Activated CD4-positive, alpha-beta T cell treated with anti-CD3 and anti-CD28 coated beads for 36 hours (primary cell): ENCODE results near the gene CUL1. TPM values are rescaled to one million over a fixed set of nuclear protein-coding genes. Genes with fewer than 3 reads are reported as not detected.

Experiments
- ATAC-seq: fragments of 200-7000 bp; cut with Tn5 transposase; one replicate; pipeline ENCODE4 v1.10.0; 2021; ENCODE audit warnings: mild to moderate bottlenecking, moderate library complexity
- CTCF ChIA-PET: fragments of 350-600 bp; sonication (Branson Sonifier 250); formaldehyde crosslinking; loops from one replicate; lab custom pipeline; 2021; ENCODE audit warnings: antibody characterized with exemption; lab: Charles Lee
- POLR2A ChIA-PET: fragments of 350-600 bp; sonication (Branson Sonifier 250); formaldehyde crosslinking; loops from one replicate; lab custom pipeline; 2021; ENCODE audit warnings: antibody characterized with exemption, inconsistent platforms; lab: Charles Lee
- DNase-seq: peaks from one replicate; pipeline ENCODE4 v3.0.0-alpha.2; 2020
- H3K27ac Mint-ChIP-seq: one replicate; pipeline ENCODE4 v1.8.0; 2021; ENCODE audit warnings: mixed read lengths
- H3K27me3 Mint-ChIP-seq: one replicate; pipeline ENCODE4 v1.8.0; 2021; ENCODE audit warnings: mixed read lengths
- H3K36me3 Mint-ChIP-seq: one replicate; pipeline ENCODE4 v1.8.0; 2021; ENCODE audit warnings: low read depth, mixed read lengths
- H3K4me1 Mint-ChIP-seq: one replicate; pipeline ENCODE4 v1.8.0; 2021; ENCODE audit warnings: mixed read lengths
- H3K4me3 Mint-ChIP-seq: one replicate; pipeline ENCODE4 v1.8.0; 2021; ENCODE audit warnings: mild to moderate bottlenecking, moderate library complexity, mixed read lengths
- H3K9me3 Mint-ChIP-seq: one replicate; pipeline ENCODE4 v1.8.0; 2021; ENCODE audit warnings: low read depth, mixed read lengths
- intact Hi-C, 2 experiments: fragments of 100-400 bp; cut with DNase I in 1 of 2; cut with micrococcal nuclease in 1 of 2; formaldehyde crosslinking; loops; one replicate each; pipeline versions ENCODE4 v1.14.2 to v1.15.1; 2022 to 2024; cut with DNase I, micrococcal nuclease
- total RNA-seq, 2 experiments: library from RNA; stranded (reverse); gene quantifications; one replicate each; pipeline ENCODE4 v1.2.3, GENCODE V29; 2021

CUL1 gene
- total RNA-seq, 2 experiments from 2014 or later, result 72.7 to 76.7 TPM

DNA sequence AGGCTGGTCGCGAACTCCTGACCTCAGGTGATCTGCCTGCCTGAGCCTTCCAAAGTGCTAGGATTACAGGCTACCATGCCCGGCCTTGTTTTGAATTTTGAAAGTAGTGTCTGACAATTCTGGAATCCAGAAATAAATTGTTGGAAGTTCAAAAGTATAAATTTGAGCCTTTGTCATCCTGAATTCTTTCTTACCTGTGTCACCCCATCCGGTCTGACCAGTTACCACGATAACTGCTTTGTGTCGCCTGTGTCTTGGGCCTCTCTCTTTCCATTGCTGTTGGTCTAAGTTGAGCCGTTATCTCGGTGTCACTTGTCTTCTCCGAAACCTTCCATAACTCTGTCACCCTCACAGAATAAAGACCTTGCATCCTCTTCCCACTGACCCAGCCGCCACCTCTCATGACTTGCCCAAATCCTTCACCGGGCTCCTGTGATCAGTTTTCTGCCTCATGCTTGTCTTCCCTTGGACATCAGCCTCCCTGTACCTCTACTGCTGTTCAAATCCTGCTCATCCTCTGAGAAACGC is 18.6 kb downstream of the CUL1 start:
- ChIA-PET POLR2A (no interaction called here), CTCF (no interaction called here)
- Mint-ChIP-seq H3K27ac (no peak overlapping the region), H3K36me3 (peaks cover 19% of the 10 kb centered on the region), H3K9me3 (no peaks in the 10 kb centered on the region), H3K4me1 (peaks cover 80% of the 10 kb centered on the region), H3K27me3 (no peaks in the 10 kb centered on the region), H3K4me3 (no peak overlapping the region)
- intact Hi-C loops, result no loop called here
- no peak for DNase-seq
- ATAC-seq, result no peak

DNA sequence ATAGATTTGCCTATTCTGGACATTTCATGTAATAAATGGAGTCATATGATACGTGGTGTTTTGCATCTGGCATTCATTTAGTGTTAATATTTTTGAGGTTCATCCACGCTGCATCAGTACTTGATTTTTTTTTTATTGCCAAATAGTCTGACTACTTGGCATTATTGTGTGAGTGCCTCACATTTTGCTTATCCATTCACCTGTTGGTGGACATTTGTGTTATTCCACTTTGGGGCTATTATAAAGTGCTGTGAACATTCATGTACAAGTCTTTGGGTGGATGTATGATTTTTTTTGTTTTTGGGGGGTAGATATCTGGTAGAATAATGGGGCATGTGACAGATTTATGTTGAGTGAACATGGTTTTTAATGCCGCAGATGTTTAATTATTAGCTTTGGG is 19.7 kb downstream of the CUL1 start:
- peaks cover 13% of the 10 kb centered on the region for H3K36me3 Mint-ChIP-seq
- H3K4me1 Mint-ChIP-seq, result peaks cover 79% of the 10 kb centered on the region
- no peak overlapping the region for H3K4me3 Mint-ChIP-seq
- no peaks in the 10 kb centered on the region for H3K27me3 Mint-ChIP-seq
- POLR2A ChIA-PET, result interaction anchor here (0.7 kb wide), 1 partner anchor 306 kb away, joined by 3 read pairs; no protein-coding TSS in a partner anchor
- CTCF ChIA-PET, result interaction anchor here (1.2 to 1.5 kb wide), 3 partner anchors 9 to 143 kb away, joined by 3 to 4 read pairs (median 3); no protein-coding TSS in a partner anchor
- H3K9me3 Mint-ChIP-seq, result no peaks in the 10 kb centered on the region
- no peak for ATAC-seq
- no peak overlapping the region for H3K27ac Mint-ChIP-seq
- DNase-seq, result no peak
- intact Hi-C loops, result no loop called here

DNA sequence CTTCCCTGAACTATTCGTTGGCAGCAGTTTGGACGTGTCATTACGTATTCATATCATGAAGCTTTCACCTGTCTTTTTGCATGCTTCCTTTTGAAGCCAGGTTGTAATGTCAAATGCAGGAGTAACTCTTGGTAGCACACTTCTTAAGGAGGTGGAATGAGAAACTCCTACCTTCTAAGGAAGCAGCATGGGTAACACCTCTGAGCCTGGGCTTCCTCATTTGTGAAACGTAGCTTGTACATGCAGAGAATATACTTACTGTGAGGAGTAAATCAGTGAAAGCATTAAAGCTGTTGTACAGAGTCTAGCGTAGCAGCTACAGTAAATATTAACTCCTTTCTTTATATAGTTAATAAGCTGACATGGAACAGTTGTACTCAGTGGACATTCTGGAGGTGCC is 21.1 kb downstream of the CUL1 start:
- Mint-ChIP-seq H3K4me3 (no peak overlapping the region), H3K36me3 (peaks cover 12% of the 10 kb centered on the region), H3K27me3 (no peaks in the 10 kb centered on the region), H3K27ac (no peak overlapping the region), H3K4me1 (peaks cover 80% of the 10 kb centered on the region), H3K9me3 (no peaks in the 10 kb centered on the region)
- no peak for ATAC-seq
- no peak for DNase-seq
- intact Hi-C loops, result no loop called here
- ChIA-PET POLR2A (no interaction called here), CTCF (interaction anchor here (0.9 to 1.8 kb wide), 8 partner anchors 9 to 144 kb away, joined by 3 to 6 read pairs (median 3); no protein-coding TSS in a partner anchor)

DNA sequence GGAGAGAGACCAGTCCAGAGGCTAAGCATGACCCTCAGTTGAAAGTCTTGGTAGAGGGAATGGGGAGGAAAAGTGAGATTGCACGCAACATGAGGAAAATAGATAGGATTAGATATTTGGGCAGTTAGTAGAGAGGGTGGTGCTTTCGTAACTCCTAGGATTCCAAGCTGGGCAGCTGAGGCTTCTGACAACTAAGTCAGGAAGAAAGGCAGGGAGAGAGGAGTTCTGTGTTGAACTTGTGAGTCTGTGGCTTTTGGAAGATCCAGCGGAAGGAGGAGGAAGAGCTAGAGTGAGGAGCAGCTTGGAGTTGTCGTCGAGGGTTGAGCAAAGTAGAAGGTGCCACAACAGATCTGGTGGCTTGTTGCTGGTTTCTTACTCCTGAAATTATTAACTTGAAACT is 21.8 kb downstream of the CUL1 start:
- intact Hi-C loops, result no loop called here
- POLR2A ChIA-PET, result interaction anchor here (1.2 kb wide), 1 partner anchor 20 kb away, joined by 6 read pairs; no protein-coding TSS in a partner anchor
- Mint-ChIP-seq H3K4me3 (no peak overlapping the region), H3K4me1 (peaks cover 80% of the 10 kb centered on the region), H3K27ac (no peak overlapping the region), H3K9me3 (no peaks in the 10 kb centered on the region), H3K36me3 (peaks cover 12% of the 10 kb centered on the region), H3K27me3 (no peaks in the 10 kb centered on the region)
- ATAC-seq, result no peak
- DNase-seq, result no peak
- CTCF ChIA-PET, result interaction anchor here (0.7 to 1.8 kb wide), 9 partner anchors 9 to 145 kb away, joined by 3 to 7 read pairs (median 3); no protein-coding TSS in a partner anchor

DNA sequence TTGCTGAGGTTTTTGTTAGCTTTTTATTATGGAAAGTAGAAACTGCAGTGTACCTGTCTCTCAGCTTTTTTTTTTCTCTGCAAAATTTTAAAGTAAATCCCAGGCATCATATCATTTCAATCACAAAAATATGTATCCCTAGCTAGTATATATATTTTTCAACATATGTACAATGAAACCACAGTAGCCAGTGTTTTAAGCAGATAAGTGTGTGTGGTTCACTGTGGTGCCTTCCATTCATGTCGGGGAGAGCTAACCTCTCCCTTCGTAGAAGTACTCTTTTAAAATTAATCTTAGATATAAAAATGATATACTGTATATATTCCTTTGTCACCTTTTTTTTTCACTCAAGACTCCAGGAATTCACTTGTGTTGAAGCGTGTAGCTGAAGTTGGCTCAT is 22.7 kb downstream of the CUL1 start:
- intact Hi-C loops, result no loop called here
- ATAC-seq, result no peak
- no peaks in the 10 kb centered on the region for H3K27me3 Mint-ChIP-seq
- H3K4me3 Mint-ChIP-seq, result no peak overlapping the region
- peaks cover 85% of the 10 kb centered on the region for H3K4me1 Mint-ChIP-seq
- POLR2A ChIA-PET, result interaction anchor here (0.6 to 1.2 kb wide), 5 partner anchors 9 to 259 kb away, joined by 3 to 6 read pairs (median 4); no protein-coding TSS in a partner anchor
- peaks cover 10% of the 10 kb centered on the region for H3K36me3 Mint-ChIP-seq
- CTCF ChIA-PET, result interaction anchor here (0.6 to 1.8 kb wide), 8 partner anchors 8 to 266 kb away, joined by 3 to 7 read pairs (median 4); no protein-coding TSS in a partner anchor
- no peaks in the 10 kb centered on the region for H3K9me3 Mint-ChIP-seq
- DNase-seq, result no peak
- H3K27ac Mint-ChIP-seq, result no peak overlapping the region

DNA sequence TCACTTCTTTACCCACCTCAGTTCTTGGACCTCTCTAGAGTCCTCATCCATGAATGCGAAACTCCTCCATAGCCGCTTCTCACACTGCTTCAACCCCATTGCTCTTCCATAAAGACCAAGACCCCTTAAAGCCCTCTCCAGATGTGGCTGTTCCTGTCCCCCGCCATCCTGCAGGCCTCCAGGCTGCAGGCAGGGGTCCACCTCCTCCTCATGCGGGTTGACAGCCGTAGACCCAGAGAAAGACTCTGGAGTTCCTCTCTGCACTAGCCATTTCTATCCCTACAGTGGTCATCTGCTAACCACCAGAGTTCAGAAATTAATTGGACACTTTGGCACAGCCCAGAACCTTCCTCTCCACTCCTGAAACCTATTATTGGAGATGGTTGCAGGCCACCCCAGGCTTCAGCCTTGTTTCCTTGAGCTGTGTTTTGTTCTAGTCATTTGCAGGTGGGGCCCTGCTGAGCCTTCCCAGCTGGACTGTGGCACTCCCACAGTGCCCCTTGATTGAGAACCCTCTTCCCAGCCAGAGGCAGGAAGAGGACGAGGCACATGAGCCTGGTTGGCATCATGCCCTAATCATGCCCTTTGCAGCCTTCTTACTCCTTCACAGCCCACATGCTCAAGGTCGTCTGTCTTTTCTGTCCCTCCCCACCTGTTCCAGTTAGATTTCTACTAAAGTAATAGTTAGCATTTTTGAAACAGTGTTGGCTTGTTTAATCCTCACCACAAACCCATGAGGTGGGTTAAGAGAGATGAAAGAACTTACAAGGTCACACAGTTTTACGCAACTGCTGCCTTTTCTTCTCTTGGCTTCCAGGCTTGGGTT is 23.9 kb downstream of the CUL1 start:
- Mint-ChIP-seq H3K4me1 (peaks cover 87% of the 10 kb centered on the region), H3K4me3 (no peak overlapping the region), H3K27me3 (no peaks in the 10 kb centered on the region), H3K27ac (peak overlapping the region; percentile 77), H3K9me3 (no peaks in the 10 kb centered on the region), H3K36me3 (peaks cover 4% of the 10 kb centered on the region)
- intact Hi-C loops, result no loop called here
- ChIA-PET CTCF (interaction anchor here (1.1 to 1.3 kb wide), 2 partner anchors 20 to 25 kb away, joined by 4 to 5 read pairs; no protein-coding TSS in a partner anchor), POLR2A (no interaction called here)
- DNase-seq (no peak), ATAC-seq (peak; percentile 28)

DNA sequence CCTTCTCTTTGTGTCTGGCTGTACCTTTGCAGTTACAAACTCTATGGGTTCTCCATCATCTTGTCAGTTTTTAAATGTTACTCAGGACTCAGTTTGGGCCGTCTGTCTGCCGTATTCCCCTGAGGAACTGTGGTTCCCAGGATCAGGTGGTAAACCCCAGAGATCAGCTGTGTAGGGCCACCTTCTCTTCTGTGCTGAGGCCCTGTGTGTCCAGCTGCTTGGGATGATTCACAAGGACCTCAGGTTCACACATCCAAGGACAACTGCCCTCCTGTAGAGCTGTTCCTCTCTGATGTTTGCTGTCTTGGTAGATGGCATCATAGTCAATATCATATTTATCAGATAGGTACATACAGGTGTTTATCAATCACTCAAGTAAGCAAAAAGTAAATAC is 24.5 kb downstream of the CUL1 start:
- H3K4me1 Mint-ChIP-seq, result peaks cover 88% of the 10 kb centered on the region
- H3K4me3 Mint-ChIP-seq, result no peak overlapping the region
- no peaks in the 10 kb centered on the region for H3K27me3 Mint-ChIP-seq
- no peak for ATAC-seq
- intact Hi-C loops, result no loop called here
- no peak for DNase-seq
- no peaks in the 10 kb centered on the region for H3K9me3 Mint-ChIP-seq
- ChIA-PET CTCF (interaction anchor here (1.1 to 1.8 kb wide), 4 partner anchors 15 to 148 kb away, joined by 3 to 5 read pairs (median 4); no protein-coding TSS in a partner anchor), POLR2A (no interaction called here)
- peaks cover 6% of the 10 kb centered on the region for H3K36me3 Mint-ChIP-seq
- H3K27ac Mint-ChIP-seq, result peak overlapping the region; percentile 77

DNA sequence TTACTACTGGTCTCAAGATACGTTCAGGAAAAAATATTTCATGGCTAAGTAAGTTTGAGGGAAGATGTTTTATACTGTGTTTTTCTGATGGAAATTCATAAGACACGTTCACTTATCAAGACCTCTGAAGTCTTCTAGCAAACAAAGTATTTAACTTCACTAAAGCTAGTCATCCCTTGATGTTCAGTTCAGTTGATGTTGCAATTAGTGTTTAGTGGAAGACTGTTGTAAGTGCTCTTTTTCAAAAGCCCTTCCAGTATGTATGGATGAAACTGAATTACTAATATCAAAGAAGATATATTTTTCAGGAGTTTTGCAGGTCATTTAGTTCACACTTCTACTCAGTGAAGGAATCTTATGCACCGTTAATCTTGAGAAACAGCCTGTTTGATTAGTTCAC is 25.1 kb downstream of the CUL1 start:
- Mint-ChIP-seq H3K27ac (no peak overlapping the region), H3K36me3 (peaks cover 5% of the 10 kb centered on the region), H3K9me3 (no peaks in the 10 kb centered on the region), H3K27me3 (no peaks in the 10 kb centered on the region), H3K4me3 (no peak overlapping the region), H3K4me1 (peaks cover 86% of the 10 kb centered on the region)
- POLR2A ChIA-PET, result no interaction called here
- intact Hi-C loops, result no loop called here
- ATAC-seq, result no peak
- DNase-seq, result no peak
- CTCF ChIA-PET, result interaction anchor here (0.6 to 1.8 kb wide), 8 partner anchors 13 to 149 kb away, joined by 3 to 10 read pairs (median 4); no protein-coding TSS in a partner anchor

DNA sequence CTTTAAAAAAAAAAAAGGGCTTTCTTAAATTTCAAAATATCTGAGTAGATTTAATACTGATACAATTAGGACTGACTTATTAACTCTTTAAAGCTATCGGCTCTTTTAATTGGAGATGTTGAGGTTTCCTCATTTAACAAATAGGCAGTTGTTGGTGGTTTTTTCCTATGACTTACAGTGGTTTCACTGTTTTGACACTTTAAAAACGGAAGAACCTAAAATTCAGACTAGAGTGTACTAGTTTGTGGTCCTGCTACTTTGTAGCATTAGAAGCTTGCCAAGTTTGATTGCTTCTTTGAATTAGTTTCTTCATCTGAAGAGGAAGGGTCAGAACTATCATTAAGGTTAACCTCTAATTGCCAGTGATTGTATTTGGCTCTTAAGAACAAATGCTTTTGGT is 27.7 kb downstream of the CUL1 start:
- Mint-ChIP-seq H3K4me1 (peaks cover 66% of the 10 kb centered on the region), H3K27ac (no peak overlapping the region), H3K36me3 (peaks cover 15% of the 10 kb centered on the region), H3K27me3 (no peaks in the 10 kb centered on the region), H3K9me3 (no peaks in the 10 kb centered on the region), H3K4me3 (no peak overlapping the region)
- CTCF ChIA-PET, result interaction anchor here (1.0 to 1.2 kb wide), 2 partner anchors 18 to 22 kb away, joined by 3 to 5 read pairs; no protein-coding TSS in a partner anchor
- no peak for DNase-seq
- intact Hi-C loops, result no loop called here
- no peak for ATAC-seq
- POLR2A ChIA-PET, result no interaction called here

DNA sequence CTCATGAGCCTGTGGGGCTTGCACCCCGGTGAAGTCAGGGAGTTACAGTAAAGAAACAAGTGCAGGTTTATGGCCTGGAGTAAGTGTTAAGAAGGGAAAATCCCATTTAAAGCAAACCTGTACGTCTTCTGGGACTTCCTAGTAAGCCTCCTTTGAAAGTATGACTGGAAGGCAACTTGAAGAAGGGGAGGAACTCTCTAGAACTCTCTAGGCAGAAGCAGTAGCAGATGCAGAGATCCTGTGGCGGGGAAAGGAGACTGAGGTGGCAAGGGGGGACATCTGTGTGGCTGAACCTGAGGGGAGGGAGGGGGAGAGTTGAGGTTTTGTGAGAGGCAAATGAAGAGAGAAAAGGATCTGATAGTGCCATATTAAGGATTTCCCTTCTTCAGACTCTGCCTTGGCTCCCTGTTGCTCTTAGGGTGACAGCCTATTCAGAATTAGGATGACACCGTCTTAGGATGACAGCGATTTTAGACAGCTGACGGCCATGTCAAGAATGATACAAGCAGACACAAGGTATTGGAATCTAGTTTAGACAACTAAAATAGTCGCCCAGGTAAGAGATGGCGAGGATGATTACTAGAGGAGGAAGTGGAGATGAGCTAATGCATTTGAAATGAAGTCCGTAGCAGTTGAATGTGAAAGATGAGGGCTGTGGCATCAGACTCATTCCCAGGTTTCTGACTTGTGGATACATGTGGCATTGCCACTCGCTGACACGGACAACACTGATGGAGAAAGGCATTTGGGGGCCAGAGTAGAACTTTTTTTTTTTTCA is 29.0 kb downstream of the CUL1 start:
- DNase-seq (peak; percentile 54), ATAC-seq (peak; percentile 83)
- Mint-ChIP-seq H3K9me3 (no peaks in the 10 kb centered on the region), H3K4me3 (no peak overlapping the region), H3K27ac (peak overlapping the region; percentile 48), H3K4me1 (peaks cover 64% of the 10 kb centered on the region), H3K27me3 (no peaks in the 10 kb centered on the region), H3K36me3 (peaks cover 26% of the 10 kb centered on the region)
- ChIA-PET CTCF (interaction anchor here (0.5 to 0.6 kb wide), 2 partner anchors 56 to 70 kb away, joined by 3 to 4 read pairs; no protein-coding TSS in a partner anchor), POLR2A (no interaction called here)
- intact Hi-C loops, result no loop called here
